Stomach (tissue), 4 donors: ENCODE data around the gene AK5.
"Not testable (repeated sequence)": the region's sequence is repeated elsewhere in the genome, so short reads cannot be mapped to it uniquely, and the experiment has no call there.

Experiments
- CTCF ChIP-seq, 7 experiments: fragments of 450-650 bp in 4 of 7; fragments of 200-600 bp in 3 of 7; sonication (generic) in 3 of 7; IDR thresholded peaks; one replicate each; pipeline ENCODE4 v1.5.1; 2016 to 2019; ENCODE audit warnings: antibody characterized with exemption in 7 of 7, control low read depth in 2 of 7, mild to moderate bottlenecking in 1 of 7
- EP300 ChIP-seq: sonication (generic); formaldehyde crosslinking; IDR thresholded peaks from one replicate; pipeline ENCODE4 v1.6.1; 2017; ENCODE audit warnings: antibody characterized with exemption
- POLR2A ChIP-seq, 4 donors: fragments of 450-650 bp; IDR thresholded peaks; one replicate each; pipeline ENCODE4 v1.6.1; 2016; ENCODE audit warnings: antibody characterized with exemption in 4 of 4, control low read depth in 2 of 4, mild to moderate bottlenecking in 1 of 4, moderate library complexity in 1 of 4
- POLR2AphosphoS5 ChIP-seq, 3 donors: sonication (generic); formaldehyde crosslinking; IDR thresholded peaks; one replicate each; pipeline ENCODE4 v1.6.1; 2016; ENCODE audit warnings: antibody characterized with exemption in 3 of 3

GRCh38 chr1:77531596-77532280 is 249.9 kb downstream of the AK5 start:
- not testable (repeated sequence) for TF ChIP-seq CTCF (IDR thresholded peaks at IDR 0.05); POLR2AphosphoS5 (IDR thresholded peaks at IDR 0.05); POLR2A (IDR thresholded peaks at IDR 0.05); EP300
